Endothelial cell of umbilical vein (primary cell): ENCODE data around the gene MCC. TPM values are rescaled to one million over a fixed set of nuclear protein-coding genes. Genes with fewer than 3 reads are reported as not detected.

Experiments
- BruUV-seq: library from RNA; stranded (reverse); fragments of 400-500 nt; replicated peaks from 2 replicates; lab custom pipeline; 2021; lab: Mats Ljungman, UMichigan
- CTCF ChIA-PET: fragments of 300-600, 350-600 bp; sonication (Branson Sonifier 250); formaldehyde crosslinking; loops from one replicate; lab custom pipeline; 2021; ENCODE audit warnings: antibody characterized with exemption, inconsistent platforms; lab: Charles Lee
- POLR2A ChIA-PET: fragments of 300-600, 350-600 bp; sonication (Branson Sonifier 250); formaldehyde crosslinking; loops from one replicate; lab custom pipeline; 2021; ENCODE audit warnings: antibody characterized with exemption, inconsistent platforms; lab: Charles Lee
- DNase-seq: peaks from one replicate; pipeline ENCODE4 v3.0.0-alpha.2; 2011; ENCODE audit warnings: low read depth, low spot score
- FAIRE-seq: peaks from 2 replicates; lab custom pipeline; 2011; peaks lifted over from hg19 to GRCh38; lab: Jason Lieb, UNC
- H2AFZ ChIP-seq: 2 replicates; pipeline ENCODE4 v1.6.0; 2012; ENCODE audit warnings: low read depth, low read length, control low read depth, inconsistent platforms
- H3K27ac ChIP-seq: 2 replicates; pipeline ENCODE4 v1.5.1; 2011; ENCODE audit warnings: low read depth, mild to moderate bottlenecking, control low read depth, low read length, moderate library complexity; ENCODE audit not compliant: insufficient read depth
- H3K27me3 ChIP-seq, 2 experiments: 2 replicates each; pipeline versions ENCODE4 v1.6.0 to v1.6.1; 2011; ENCODE audit warnings: low read length in 2 of 2, mixed read lengths in 1 of 2; ENCODE audit not compliant: control insufficient read depth in 2 of 2, insufficient read depth in 2 of 2
- H3K36me3 ChIP-seq, 2 experiments: 2 replicates in 1 of 2; 3 replicates in 1 of 2; pipeline ENCODE4 v1.5.1; 2011; ENCODE audit warnings: low read length in 2 of 2, mild to moderate bottlenecking in 1 of 2, moderate library complexity in 1 of 2; ENCODE audit not compliant: control insufficient read depth in 2 of 2, insufficient read depth in 2 of 2; ENCODE audit errors: extremely low read depth in 1 of 2
- H3K4me1 ChIP-seq: 3 replicates; pipeline ENCODE4 v1.5.1; 2011; ENCODE audit warnings: mild to moderate bottlenecking, low read length; ENCODE audit not compliant: control insufficient read depth, insufficient read depth; ENCODE audit errors: extremely low read depth
- H3K4me2 ChIP-seq: 2 replicates; pipeline ENCODE4 v1.6.1; 2011; ENCODE audit warnings: low read length, control low read depth, mixed read lengths; ENCODE audit not compliant: insufficient read depth
- H3K4me3 ChIP-seq, 3 experiments: fragments of 200-600 bp in 1 of 3; sonication (generic), shearing (Covaris generic) in 1 of 3; replicated peaks in 1 of 3; 2 replicates each; pipeline ENCODE4 v1.5.1; 2011 to 2016; ENCODE audit warnings: control low read depth in 3 of 3, low read length in 3 of 3, mild to moderate bottlenecking in 2 of 3, inconsistent platforms in 1 of 3, low read depth in 1 of 3, moderate library complexity in 1 of 3; ENCODE audit not compliant: insufficient read depth in 1 of 3
- H3K79me2 ChIP-seq: 2 replicates; pipeline ENCODE4 v1.6.0; 2012; ENCODE audit warnings: low read length, inconsistent platforms; ENCODE audit not compliant: control insufficient read depth, insufficient read depth
- H3K9ac ChIP-seq: replicated peaks from 2 replicates; pipeline ENCODE3; 2011; ENCODE audit warnings: low read length, control low read depth; ENCODE audit not compliant: insufficient read depth; ENCODE audit errors: extremely low read depth
- H3K9me1 ChIP-seq: replicated peaks from 3 replicates; pipeline ENCODE4 v1.6.0; 2011; ENCODE audit warnings: mild to moderate bottlenecking, low read length; ENCODE audit not compliant: control insufficient read depth, insufficient read depth; ENCODE audit errors: extremely low read depth
- H3K9me3 ChIP-seq: replicated peaks from 2 replicates; pipeline ENCODE4 v1.5.1; 2012; ENCODE audit warnings: low read length, inconsistent platforms; ENCODE audit not compliant: control insufficient read depth, insufficient read depth
- H4K20me1 ChIP-seq: replicated peaks from 2 replicates; pipeline ENCODE3; 2011; ENCODE audit warnings: mild to moderate bottlenecking, low read length; ENCODE audit not compliant: control insufficient read depth, insufficient read depth; ENCODE audit errors: extremely low read depth
- EZH2 ChIP-seq: IDR thresholded peaks from 2 replicates; pipeline ENCODE4 v1.6.1; 2012; ENCODE audit warnings: borderline replicate concordance, low read depth, mild to moderate bottlenecking, moderate library complexity, low read length, inconsistent platforms; ENCODE audit not compliant: severe bottlenecking
- FOS ChIP-seq: IDR thresholded peaks from 2 replicates; pipeline ENCODE4 v1.6.1; 2011; ENCODE audit warnings: mild to moderate bottlenecking, low read length, moderate library complexity, borderline replicate concordance; ENCODE audit not compliant: insufficient read depth
- GATA2 ChIP-seq: IDR thresholded peaks from 2 replicates; pipeline ENCODE4 v1.7.0; 2011; ENCODE audit warnings: low read depth, mild to moderate bottlenecking, moderate library complexity, mixed read lengths, low read length; ENCODE audit not compliant: insufficient read length, insufficient read depth
- JUN ChIP-seq: IDR thresholded peaks from 2 replicates; pipeline ENCODE4 v1.6.1; 2011; ENCODE audit warnings: borderline replicate concordance, low read depth; ENCODE audit not compliant: insufficient read length, insufficient read depth
- MAX ChIP-seq: IDR thresholded peaks from 2 replicates; pipeline ENCODE4 v1.6.1; 2011; ENCODE audit not compliant: insufficient read depth, insufficient read length
- MYC ChIP-seq: IDR thresholded peaks from one replicate; pipeline ENCODE4 v1.6.1; 2011; ENCODE audit warnings: mild to moderate bottlenecking, low read depth, low read length
- POLR2A ChIP-seq: IDR thresholded peaks from 2 replicates; pipeline ENCODE4 v1.6.1; 2012; ENCODE audit warnings: low read depth, mild to moderate bottlenecking, control low read depth, low read length
- POLR2AphosphoS5 ChIP-seq: IDR thresholded peaks from 2 replicates; pipeline ENCODE4 v1.6.1; 2012; ENCODE audit warnings: low read depth, mild to moderate bottlenecking, control low read depth, low read length, moderate library complexity; ENCODE audit not compliant: insufficient read depth
- dilution Hi-C: fragments of 300-500 bp; cut with MboI; formaldehyde crosslinking; loops from one replicate; pipeline ENCODE4 v1.15.0; 2019; ENCODE audit warnings: low sequenced_read_pairs; ENCODE audit not compliant: extremely low pct_ligation_motif_present
- intact Hi-C: fragments of 100-400 bp; cut with micrococcal nuclease; formaldehyde crosslinking; loops from one replicate; pipeline ENCODE4 v1.10.0; 2022
- polyA plus RNA-seq, 4 experiments: library from polyadenylated mRNA; depleted of rRNA in 3 of 4; stranded (reverse) in 3 of 4; unstranded in 1 of 4; fragments of >200 nt; gene quantifications; 2 replicates each; pipeline versions ENCODE4 v1.2.1 to v1.2.3, GENCODE V29; 2011 to 2012; ENCODE audit warnings: missing spikeins in 1 of 4
- total RNA-seq: library from RNA; stranded (reverse); gene quantifications from 2 replicates; pipeline ENCODE4 v1.2.3, GENCODE V29; 2021
- TF ChIP-seq, protein P1 (sequence below), 2 donors: IDR thresholded peaks; 1 replicate in 1 of 2; 2 replicates in 1 of 2; pipeline ENCODE4 v1.5.1; 2011; ENCODE audit warnings: low read length in 2 of 2, mild to moderate bottlenecking in 2 of 2, moderate library complexity in 2 of 2, control low read depth in 1 of 2, inconsistent platforms in 1 of 2, low read depth in 1 of 2; ENCODE audit not compliant: insufficient read depth in 1 of 2; ENCODE audit errors: extremely low read depth in 1 of 2

Gene MCC
- total and polyA plus RNA-seq, 2 donors (not counting 3 experiments of a cell fraction or from before 2014, with no cell fraction given), result 6.9 to 27.5 TPM

GRCh38 chr5:113390224-113390623 lies 98.0 kb downstream of the MCC start:
- no TSS peak for BruUV-seq
- Histone ChIP-seq H3K79me2 (no peaks in the 10 kb centered on the region), H3K4me3 (no peak overlapping the region), H3K27me3 (no peaks in the 10 kb centered on the region), H4K20me1 (no peaks in the 10 kb centered on the region), H3K9me3 (no peaks in the 10 kb centered on the region), H3K4me1 (no peaks in the 10 kb centered on the region), H3K27ac (no peak overlapping the region), H2AFZ (no peak overlapping the region), H3K9me1 (no peaks in the 10 kb centered on the region), H3K4me2 (no peak overlapping the region), H3K9ac (no peak overlapping the region), H3K36me3 (no peaks in the 10 kb centered on the region)
- ChIA-PET POLR2A (no interaction called here), CTCF (interaction anchor here (1.2 to 2.2 kb wide), 2 partner anchors 11 to 53 kb away, joined by 3 to 9 read pairs; no protein-coding TSS in a partner anchor)
- DNase-seq, result no peak
- TF ChIP-seq JUN (no peak), MAX (no peak), FOS (no peak), GATA2 (no peak), MYC (no peak), POLR2AphosphoS5 (no peak), EZH2 (no peak), POLR2A (no peak)
- TF ChIP-seq, protein P1, sequence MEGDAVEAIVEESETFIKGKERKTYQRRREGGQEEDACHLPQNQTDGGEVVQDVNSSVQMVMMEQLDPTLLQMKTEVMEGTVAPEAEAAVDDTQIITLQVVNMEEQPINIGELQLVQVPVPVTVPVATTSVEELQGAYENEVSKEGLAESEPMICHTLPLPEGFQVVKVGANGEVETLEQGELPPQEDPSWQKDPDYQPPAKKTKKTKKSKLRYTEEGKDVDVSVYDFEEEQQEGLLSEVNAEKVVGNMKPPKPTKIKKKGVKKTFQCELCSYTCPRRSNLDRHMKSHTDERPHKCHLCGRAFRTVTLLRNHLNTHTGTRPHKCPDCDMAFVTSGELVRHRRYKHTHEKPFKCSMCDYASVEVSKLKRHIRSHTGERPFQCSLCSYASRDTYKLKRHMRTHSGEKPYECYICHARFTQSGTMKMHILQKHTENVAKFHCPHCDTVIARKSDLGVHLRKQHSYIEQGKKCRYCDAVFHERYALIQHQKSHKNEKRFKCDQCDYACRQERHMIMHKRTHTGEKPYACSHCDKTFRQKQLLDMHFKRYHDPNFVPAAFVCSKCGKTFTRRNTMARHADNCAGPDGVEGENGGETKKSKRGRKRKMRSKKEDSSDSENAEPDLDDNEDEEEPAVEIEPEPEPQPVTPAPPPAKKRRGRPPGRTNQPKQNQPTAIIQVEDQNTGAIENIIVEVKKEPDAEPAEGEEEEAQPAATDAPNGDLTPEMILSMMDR (IDR thresholded peaks at IDR 0.05; ENCODE audit: extremely low read depth in 1 of 2, insufficient read depth in 1 of 2, low read depth in 1 of 2, low read length in 2 of 2), result no peak
- dilution Hi-C loops (no loop called here), intact Hi-C loops (no loop called here)
- no peak for FAIRE-seq
